GM12875 (cell line): ENCODE data around the gene MKKS.

Experiments used
- H3K4me3 ChIP-seq: one replicate; pipeline ENCODE4 v1.5.1; 2011; ENCODE audit warnings: low read depth, low read length, control low read depth
- TF ChIP-seq, protein P1 (sequence below): IDR thresholded peaks from 2 replicates; pipeline ENCODE4 v1.5.1; 2011; ENCODE audit warnings: low read depth, mild to moderate bottlenecking, control low read depth, inconsistent platforms, low read length, moderate library complexity, borderline replicate concordance; ENCODE audit not compliant: insufficient read depth

The MKKS gene

DNA sequence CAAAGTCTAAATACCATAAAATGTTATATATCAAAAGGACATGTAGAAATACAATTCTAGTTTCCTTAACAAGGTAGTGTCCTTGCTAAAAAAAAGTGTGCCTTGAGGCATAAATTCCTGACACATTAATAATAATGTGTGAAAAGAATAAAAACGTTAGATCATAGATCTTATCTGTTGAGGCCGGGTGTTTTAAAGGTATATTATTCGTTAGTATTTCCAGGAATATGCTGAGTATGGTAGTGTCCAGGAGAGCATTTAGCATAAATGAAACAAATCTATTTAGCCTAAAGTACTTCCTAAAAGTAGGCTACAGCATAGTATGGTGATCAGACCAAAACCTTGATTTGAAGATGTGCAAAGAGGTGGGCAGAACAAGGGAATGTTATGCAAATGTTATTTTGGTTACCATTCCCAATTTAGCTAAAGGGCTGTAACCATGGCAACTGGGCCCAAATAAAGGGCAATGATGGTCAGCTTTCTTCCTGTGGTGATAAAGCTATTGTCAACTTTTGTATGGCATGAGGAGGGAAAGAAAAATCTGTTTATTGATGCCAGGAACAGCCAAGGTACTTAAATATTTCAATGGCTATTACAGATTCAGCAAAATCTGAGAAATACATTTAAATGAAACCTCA, 18.9 kb downstream of the MKKS start:
- TF ChIP-seq, protein P1, sequence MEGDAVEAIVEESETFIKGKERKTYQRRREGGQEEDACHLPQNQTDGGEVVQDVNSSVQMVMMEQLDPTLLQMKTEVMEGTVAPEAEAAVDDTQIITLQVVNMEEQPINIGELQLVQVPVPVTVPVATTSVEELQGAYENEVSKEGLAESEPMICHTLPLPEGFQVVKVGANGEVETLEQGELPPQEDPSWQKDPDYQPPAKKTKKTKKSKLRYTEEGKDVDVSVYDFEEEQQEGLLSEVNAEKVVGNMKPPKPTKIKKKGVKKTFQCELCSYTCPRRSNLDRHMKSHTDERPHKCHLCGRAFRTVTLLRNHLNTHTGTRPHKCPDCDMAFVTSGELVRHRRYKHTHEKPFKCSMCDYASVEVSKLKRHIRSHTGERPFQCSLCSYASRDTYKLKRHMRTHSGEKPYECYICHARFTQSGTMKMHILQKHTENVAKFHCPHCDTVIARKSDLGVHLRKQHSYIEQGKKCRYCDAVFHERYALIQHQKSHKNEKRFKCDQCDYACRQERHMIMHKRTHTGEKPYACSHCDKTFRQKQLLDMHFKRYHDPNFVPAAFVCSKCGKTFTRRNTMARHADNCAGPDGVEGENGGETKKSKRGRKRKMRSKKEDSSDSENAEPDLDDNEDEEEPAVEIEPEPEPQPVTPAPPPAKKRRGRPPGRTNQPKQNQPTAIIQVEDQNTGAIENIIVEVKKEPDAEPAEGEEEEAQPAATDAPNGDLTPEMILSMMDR = no peak
- H3K4me3 ChIP-seq = no peak overlapping the region

DNA sequence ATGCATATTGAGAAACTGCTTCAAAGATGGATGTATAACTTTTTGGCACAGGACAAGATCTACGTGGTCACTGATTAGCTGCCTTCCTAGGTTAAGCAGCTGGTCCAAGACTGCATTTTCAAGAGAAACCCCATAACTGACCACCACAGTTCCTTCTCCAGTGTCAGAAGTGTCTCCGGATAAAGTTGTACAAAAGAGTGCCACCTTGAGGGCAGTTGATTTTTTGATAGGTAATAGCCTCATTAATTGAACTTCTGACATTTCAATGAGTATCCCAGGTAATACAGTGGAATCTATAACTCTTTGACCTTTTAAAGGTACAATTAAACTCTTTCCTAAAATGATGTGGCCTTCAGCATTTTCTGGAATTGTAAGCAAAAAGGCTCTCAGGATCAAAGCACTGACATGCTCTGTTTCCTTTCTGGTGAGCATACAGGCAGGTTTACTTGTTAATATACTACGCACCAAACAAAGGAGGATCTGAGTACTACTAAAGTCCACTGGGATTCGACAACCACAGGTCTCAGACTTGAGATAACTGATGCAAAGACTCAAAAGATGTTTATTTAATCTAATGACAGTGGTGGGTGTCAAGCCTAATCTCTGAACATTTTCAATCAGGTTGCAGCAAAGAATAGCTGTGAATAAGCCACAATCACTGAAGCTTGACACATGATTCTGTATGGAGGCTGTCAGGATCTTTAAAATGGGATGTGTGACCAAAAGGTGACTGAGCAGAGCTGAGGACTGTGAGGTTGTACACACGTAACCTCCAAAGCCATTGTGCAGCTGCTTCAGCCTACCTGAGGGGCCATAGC, 21.2 kb downstream of the MKKS start:
- TF ChIP-seq, protein P1 = no peak
- H3K4me3 ChIP-seq = no peak overlapping the region

DNA sequence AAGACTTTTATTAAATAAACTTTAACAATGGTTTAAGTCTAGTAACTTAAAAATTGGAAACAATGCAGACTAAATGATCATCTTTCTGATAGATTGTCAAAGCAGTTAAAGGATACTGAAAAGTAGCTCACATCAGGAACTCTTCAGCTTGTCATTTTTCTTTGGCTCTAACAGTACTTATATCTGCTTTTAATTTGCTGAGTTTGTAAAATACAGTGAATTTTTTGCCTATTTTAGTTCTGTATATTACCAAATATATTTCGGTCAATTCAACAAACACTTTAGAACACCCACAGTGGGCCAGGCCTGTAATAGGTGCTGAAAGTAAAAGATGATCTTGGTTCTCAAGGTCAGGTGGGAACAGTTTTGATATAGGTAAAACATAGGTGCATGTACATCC, 22.3 kb downstream of the MKKS start:
- no peak overlapping the region for H3K4me3 ChIP-seq
- TF ChIP-seq, protein P1 = no peak

DNA sequence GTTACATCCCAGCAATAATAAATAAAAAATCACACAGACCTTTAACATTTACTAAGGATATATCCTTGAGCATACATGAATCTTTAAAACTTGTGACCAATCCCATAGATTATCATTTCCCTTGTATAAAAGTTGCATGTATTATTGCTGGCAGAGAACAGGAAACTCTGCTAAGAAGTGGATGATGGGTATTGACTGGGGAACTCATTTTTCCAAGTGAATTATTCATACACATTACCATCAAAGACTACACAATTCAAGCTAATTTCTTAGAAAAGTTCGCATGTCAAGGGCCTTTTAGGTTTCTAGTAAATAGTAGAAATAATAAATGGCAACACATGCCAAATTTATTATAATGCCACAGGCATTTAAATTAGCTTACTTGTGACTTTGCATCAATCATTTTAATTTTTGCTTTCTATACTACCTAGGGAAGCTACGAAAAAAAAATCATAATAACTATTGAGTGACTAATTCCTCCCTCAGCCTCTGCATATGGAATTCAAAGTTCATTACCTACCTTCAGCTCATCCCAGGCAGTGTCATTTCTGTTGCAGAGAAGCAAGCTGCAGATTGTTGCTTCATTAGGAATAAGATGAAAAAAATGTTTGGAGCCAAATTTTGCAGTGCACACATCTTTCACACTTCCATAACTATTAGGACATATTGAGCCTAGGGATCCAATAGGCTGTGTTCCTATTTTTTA, 25.8 kb downstream of the MKKS start:
- no peak overlapping the region for H3K4me3 ChIP-seq
- TF ChIP-seq, protein P1 = no peak

DNA sequence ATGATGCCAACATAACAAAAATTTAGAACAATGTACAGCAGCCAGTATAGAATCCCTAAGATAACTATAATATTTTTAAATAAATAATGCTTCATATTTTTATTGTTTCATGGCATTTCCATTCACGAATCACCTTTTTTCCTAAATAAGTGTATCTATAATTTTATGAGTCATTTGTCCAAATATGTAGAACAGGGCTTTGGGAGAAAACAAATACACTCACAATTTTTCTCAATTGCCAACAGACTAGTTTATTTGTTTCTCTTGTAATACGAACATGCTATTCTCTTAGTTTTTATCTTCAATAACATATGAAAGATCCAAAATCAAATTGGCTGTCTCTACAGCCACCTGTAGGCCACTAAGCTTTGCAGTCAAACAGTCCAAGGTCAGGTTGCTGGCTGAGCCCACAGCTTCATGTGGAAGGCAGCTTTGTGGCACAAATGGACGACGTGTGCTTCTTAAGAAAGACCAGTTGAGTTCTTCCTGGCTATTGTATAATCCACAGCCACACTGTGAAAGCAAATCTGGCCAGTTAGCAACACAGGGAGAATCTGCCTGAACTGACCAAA, 29.0 kb downstream of the MKKS start:
- TF ChIP-seq, protein P1 = no peak
- no peak overlapping the region for H3K4me3 ChIP-seq

DNA sequence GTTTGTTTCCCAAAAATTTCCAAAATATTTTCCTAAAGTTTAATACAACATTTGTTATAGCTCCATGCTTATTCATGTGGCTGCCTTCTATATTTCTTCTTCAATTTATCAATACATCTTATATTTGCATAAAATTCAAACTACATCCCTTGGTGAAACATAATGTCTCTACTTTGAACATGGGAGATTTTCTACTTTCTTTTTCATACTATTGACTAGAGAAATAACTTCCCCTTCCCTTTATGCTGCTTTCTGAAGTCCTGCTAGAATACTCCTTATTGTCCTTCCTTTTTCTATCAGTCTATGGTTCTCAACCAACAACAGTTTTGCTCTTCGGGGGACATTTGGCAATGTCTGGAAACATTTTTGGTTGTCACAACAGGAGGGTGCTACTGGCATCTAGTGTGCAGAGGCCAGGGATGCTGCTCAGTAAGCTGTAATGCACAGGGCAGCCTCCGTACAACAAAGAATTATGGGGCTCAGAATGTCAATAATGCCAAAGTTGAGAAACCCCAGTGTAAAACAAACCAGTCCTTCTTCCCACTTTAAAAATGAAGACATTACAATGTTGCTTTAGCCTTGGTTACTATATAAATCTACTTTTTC, 29.9 kb downstream of the MKKS start:
- no peak overlapping the region for H3K4me3 ChIP-seq
- TF ChIP-seq, protein P1 = no peak
